ENCODE measurements around the gene SEMA4D. TPM values are rescaled to one million over a fixed set of nuclear protein-coding genes. Genes with fewer than 3 reads are reported as not detected.

The SEMA4D gene
- total RNA-seq, 4 donors from 2014 or later = 37.3 to 50.1 (median 42.6) TPM

DNA sequence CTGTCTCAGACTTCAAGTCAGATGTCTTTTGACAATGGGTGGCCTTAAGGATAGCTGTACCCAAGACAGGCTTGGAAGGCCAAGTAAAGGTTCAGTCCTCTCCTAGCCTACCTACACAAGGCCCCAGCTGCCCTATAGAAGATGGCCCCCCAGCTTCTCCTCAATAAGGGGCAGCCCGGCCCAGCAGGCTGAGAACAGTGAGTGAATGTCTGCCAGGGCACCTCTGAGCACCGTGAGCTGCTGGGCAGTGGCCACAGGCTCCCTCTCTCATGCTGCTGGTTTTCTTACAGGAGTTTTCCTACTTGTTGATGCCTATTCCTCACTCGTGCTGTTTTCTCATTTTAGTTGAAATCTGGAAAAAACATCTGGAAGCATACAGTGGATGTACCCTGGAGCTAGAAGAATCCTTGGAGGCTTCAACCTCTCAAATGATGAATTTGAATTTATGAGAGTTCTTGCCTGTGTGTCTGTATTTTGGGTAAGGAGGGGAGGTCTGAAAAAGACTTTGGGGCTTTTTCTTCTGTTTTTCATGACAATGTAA lies 139.5 kb downstream of the SEMA4D start:
- Histone ChIP-seq H3K4me1 (peaks cover 11% of the 10 kb centered on the region), H3K9me3 (no peaks in the 10 kb centered on the region), H3K4me3 (no peak overlapping the region), H3K36me3 (peaks cover 92% of the 10 kb centered on the region), H3K27ac (no peak overlapping the region), H3K27me3 (no peaks in the 10 kb centered on the region)
- no peak for DNase-seq (ENCODE audit: low spot score in 2 of 2)
- no peak for TF ChIP-seq POLR2A (IDR thresholded peaks at IDR 0.05)
- TF ChIP-seq, protein P1, sequence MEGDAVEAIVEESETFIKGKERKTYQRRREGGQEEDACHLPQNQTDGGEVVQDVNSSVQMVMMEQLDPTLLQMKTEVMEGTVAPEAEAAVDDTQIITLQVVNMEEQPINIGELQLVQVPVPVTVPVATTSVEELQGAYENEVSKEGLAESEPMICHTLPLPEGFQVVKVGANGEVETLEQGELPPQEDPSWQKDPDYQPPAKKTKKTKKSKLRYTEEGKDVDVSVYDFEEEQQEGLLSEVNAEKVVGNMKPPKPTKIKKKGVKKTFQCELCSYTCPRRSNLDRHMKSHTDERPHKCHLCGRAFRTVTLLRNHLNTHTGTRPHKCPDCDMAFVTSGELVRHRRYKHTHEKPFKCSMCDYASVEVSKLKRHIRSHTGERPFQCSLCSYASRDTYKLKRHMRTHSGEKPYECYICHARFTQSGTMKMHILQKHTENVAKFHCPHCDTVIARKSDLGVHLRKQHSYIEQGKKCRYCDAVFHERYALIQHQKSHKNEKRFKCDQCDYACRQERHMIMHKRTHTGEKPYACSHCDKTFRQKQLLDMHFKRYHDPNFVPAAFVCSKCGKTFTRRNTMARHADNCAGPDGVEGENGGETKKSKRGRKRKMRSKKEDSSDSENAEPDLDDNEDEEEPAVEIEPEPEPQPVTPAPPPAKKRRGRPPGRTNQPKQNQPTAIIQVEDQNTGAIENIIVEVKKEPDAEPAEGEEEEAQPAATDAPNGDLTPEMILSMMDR (IDR thresholded peaks at IDR 0.05) = no peak
- TF ChIP-seq POLR2AphosphoS5 (IDR thresholded peaks at IDR 0.05) = no peak
- no peak for TF ChIP-seq EP300 (IDR thresholded peaks at IDR 0.05)
- WGBS = 83% methylated on average over 3 of the region's 3 CpGs

- H3K4me3 ChIP-seq = no peak overlapping the region
- DNase-seq (ENCODE audit: low spot score in 2 of 2) = no peak
- H3K36me3 ChIP-seq = peaks cover 97% of the 10 kb centered on the region
- H3K9me3 ChIP-seq = no peaks in the 10 kb centered on the region
- no peak overlapping the region for H3K27ac ChIP-seq
- 96% methylated on average over 8 of the region's 8 CpGs for WGBS
- H3K4me1 ChIP-seq = peaks cover 11% of the 10 kb centered on the region
- no peak for TF ChIP-seq EP300 (IDR thresholded peaks at IDR 0.05)
- H3K27me3 ChIP-seq = no peaks in the 10 kb centered on the region
Observed at GRCh38 chr9:89357331-89358197, 140.3 kb downstream of the SEMA4D start.

GRCh38 chr9:89356782-89357181 lies 141.1 kb downstream of the SEMA4D start:
- no peak for DNase-seq (ENCODE audit: low spot score in 2 of 2)
- Histone ChIP-seq H3K27me3 (no peaks in the 10 kb centered on the region), H3K27ac (no peak overlapping the region), H3K9me3 (no peaks in the 10 kb centered on the region), H3K4me1 (peaks cover 11% of the 10 kb centered on the region), H3K36me3 (peaks cover 97% of the 10 kb centered on the region), H3K4me3 (no peak overlapping the region)
- TF ChIP-seq POLR2A (IDR thresholded peaks at IDR 0.05) = no peak
- no peak for TF ChIP-seq EP300 (IDR thresholded peaks at IDR 0.05)
- TF ChIP-seq, protein P1 (IDR thresholded peaks at IDR 0.05) = no peak
- TF ChIP-seq POLR2AphosphoS5 (IDR thresholded peaks at IDR 0.05) = no peak
- WGBS = 81% methylated on average over 2 of the region's 2 CpGs

DNA sequence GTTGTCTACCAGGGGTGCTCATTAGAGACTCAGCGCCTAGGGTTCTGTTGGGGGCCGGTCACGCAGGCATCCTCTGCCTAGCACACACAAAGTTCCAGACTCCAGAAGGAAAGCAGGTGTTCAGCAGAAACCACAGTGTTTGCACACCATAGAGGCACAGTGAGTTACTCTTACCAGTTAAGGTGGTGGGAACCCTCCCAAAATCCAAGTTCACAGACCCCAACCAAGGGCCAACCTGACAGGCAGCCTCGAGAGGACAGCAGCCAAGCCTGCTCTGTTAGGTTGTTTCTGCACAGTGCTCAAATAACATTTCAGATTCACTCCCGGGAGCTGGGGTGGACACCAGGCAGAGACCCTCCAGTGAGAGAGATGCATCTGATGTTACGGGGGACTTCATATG lies 143.4 kb downstream of the SEMA4D start:
- H3K27ac ChIP-seq = no peak overlapping the region
- TF ChIP-seq, protein P1 (IDR thresholded peaks at IDR 0.05) = no peak
- TF ChIP-seq POLR2AphosphoS5 (IDR thresholded peaks at IDR 0.05) (no peak), EP300 (IDR thresholded peaks at IDR 0.05) (no peak), POLR2A (IDR thresholded peaks at IDR 0.05) (no peak)
- no peak for DNase-seq (ENCODE audit: low spot score in 2 of 2)
- H3K4me3 ChIP-seq = no peak overlapping the region
- 96% methylated on average over 6 of the region's 6 CpGs for WGBS
- H3K27me3 ChIP-seq = no peaks in the 10 kb centered on the region
- H3K36me3 ChIP-seq = peaks cover 97% of the 10 kb centered on the region
- H3K9me3 ChIP-seq = no peaks in the 10 kb centered on the region
- H3K4me1 ChIP-seq = peaks cover 3% of the 10 kb centered on the region

GRCh38 chr9:89353989-89354388 lies 143.9 kb downstream of the SEMA4D start:
- TF ChIP-seq, protein P1 (IDR thresholded peaks at IDR 0.05) = no peak
- TF ChIP-seq POLR2AphosphoS5 (IDR thresholded peaks at IDR 0.05) = no peak
- no peak for DNase-seq (ENCODE audit: low spot score in 2 of 2)
- no peaks in the 10 kb centered on the region for H3K9me3 ChIP-seq
- peaks cover 3% of the 10 kb centered on the region for H3K4me1 ChIP-seq
- no peak overlapping the region for H3K27ac ChIP-seq
- WGBS = 61% methylated on average over 3 of the region's 3 CpGs
- no peaks in the 10 kb centered on the region for H3K27me3 ChIP-seq
- no peak overlapping the region for H3K4me3 ChIP-seq
- peaks cover 99% of the 10 kb centered on the region for H3K36me3 ChIP-seq
